Right lobe of liver (tissue), 4 donors: Measurements from ENCODE around the gene ZNF470.

Experiments
- CTCF ChIP-seq, 4 donors: fragments of 200-600 bp in 3 of 4; fragments of 450-650 bp in 1 of 4; IDR thresholded peaks; one replicate each; pipeline versions ENCODE4 v1.5.1 to v1.8.0; 2016 to 2022; ENCODE audit warnings: antibody characterized with exemption in 4 of 4, mild to moderate bottlenecking in 2 of 4
- POLR2A ChIP-seq: fragments of 450-650 bp; IDR thresholded peaks from one replicate; pipeline ENCODE4 v1.6.1; 2017; ENCODE audit warnings: antibody characterized with exemption, mild to moderate bottlenecking
- donor health status: DM: no; HTN: no; CAD: no.
- donor health status: DM: no; HTN: no; CAD: no.
- donor health status: DM: no; HTN: yes; CAD: no.

DNA sequence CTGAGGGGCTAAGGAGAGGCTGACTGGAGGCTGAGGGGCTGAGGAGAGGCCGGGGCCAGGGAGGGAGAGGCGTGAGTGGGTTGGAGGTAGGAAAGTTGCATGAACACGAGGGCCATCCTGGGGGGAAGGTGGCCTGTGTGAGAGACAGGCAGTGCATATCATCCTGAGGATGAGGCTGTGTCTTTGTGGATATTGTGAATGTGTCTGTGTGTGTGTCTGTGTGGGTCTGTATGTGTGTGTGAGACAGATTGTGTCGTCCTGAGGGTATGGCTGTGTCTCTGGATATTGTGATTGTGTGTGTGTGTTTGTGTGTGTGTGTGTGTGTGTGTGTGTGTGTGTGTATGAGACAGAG is 28.3 kb downstream of the ZNF470 start:
- no peak for TF ChIP-seq POLR2A
- no peak for TF ChIP-seq CTCF (IDR thresholded peaks at IDR 0.05)
